Fibroblast of lung (primary cell): ENCODE data around the gene CREM. TPM values are rescaled to one million over a fixed set of nuclear protein-coding genes. Genes with fewer than 3 reads are reported as not detected.

ENCODE experiments used
- DNase-seq, 2 donors: peaks; one replicate each; pipeline versions ENCODE4 v3.0.0 to v3.0.0-alpha.2; 2010; ENCODE audit warnings: low read depth in 2 of 2
- H2AFZ ChIP-seq: 2 replicates; pipeline ENCODE4 v1.5.1; 2012; ENCODE audit warnings: low read length, control low read depth, inconsistent platforms
- H3K27ac ChIP-seq: 2 replicates; pipeline ENCODE4 v1.5.1; 2011; ENCODE audit warnings: low read length, control low read depth; ENCODE audit not compliant: insufficient read depth
- H3K27me3 ChIP-seq: 2 replicates; pipeline ENCODE4 v1.5.1; 2011; ENCODE audit warnings: mild to moderate bottlenecking, low read length; ENCODE audit not compliant: control insufficient read depth, insufficient read depth
- H3K36me3 ChIP-seq: 2 replicates; pipeline ENCODE4 v1.5.1; 2011; ENCODE audit warnings: low read length; ENCODE audit not compliant: control insufficient read depth, insufficient read depth
- H3K4me1 ChIP-seq: 2 replicates; pipeline ENCODE4 v1.5.1; 2011; ENCODE audit warnings: low read length; ENCODE audit not compliant: control insufficient read depth, insufficient read depth; ENCODE audit errors: extremely low read depth
- H3K4me2 ChIP-seq: 2 replicates; pipeline ENCODE4 v1.5.1; 2011; ENCODE audit warnings: low read length, control low read depth; ENCODE audit not compliant: insufficient read depth; ENCODE audit errors: extremely low read depth
- H3K4me3 ChIP-seq, 4 experiments: fragments of 200-600 bp in 1 of 4; sonication (generic) in 1 of 4; replicated peaks in 1 of 4; 2 replicates each; pipeline ENCODE4 v1.5.1; 2011 to 2016; ENCODE audit warnings: low read length in 4 of 4, low read depth in 3 of 4, mild to moderate bottlenecking in 3 of 4, control low read depth in 2 of 4, inconsistent platforms in 1 of 4, mixed read lengths in 1 of 4; ENCODE audit not compliant: insufficient read depth in 1 of 4; ENCODE audit errors: control extremely low read depth in 1 of 4
- H3K79me2 ChIP-seq: 2 replicates; pipeline ENCODE4 v1.5.1; 2012; ENCODE audit warnings: mild to moderate bottlenecking, low read length, inconsistent platforms; ENCODE audit not compliant: control insufficient read depth, insufficient read depth
- H3K9ac ChIP-seq: 2 replicates; pipeline ENCODE4 v1.5.1; 2011; ENCODE audit warnings: mild to moderate bottlenecking, low read length, control low read depth; ENCODE audit not compliant: insufficient read depth
- H3K9me3 ChIP-seq: 2 replicates; pipeline ENCODE4 v1.5.1; 2012; ENCODE audit warnings: low read depth, low read length; ENCODE audit not compliant: control insufficient read depth, insufficient read depth
- H4K20me1 ChIP-seq: 2 replicates; pipeline ENCODE4 v1.5.1; 2011; ENCODE audit warnings: low read length; ENCODE audit not compliant: control insufficient read depth, insufficient read depth; ENCODE audit errors: extremely low read depth
- CTCF ChIP-seq, 2 donors: IDR thresholded peaks in 1 of 2; conservative IDR thresholded peaks in 1 of 2; 1 replicate in 1 of 2; 2 replicates in 1 of 2; pipeline ENCODE4 v1.5.1; 2011 to 2012; ENCODE audit warnings: low read length in 2 of 2, control low read depth in 1 of 2, inconsistent platforms in 1 of 2, low read depth in 1 of 2, mild to moderate bottlenecking in 1 of 2
- EZH2 ChIP-seq: IDR thresholded peaks from 2 replicates; pipeline ENCODE4 v1.5.1; 2012; ENCODE audit warnings: low read length, control low read depth, mild to moderate bottlenecking; ENCODE audit errors: missing control alignments
- polyA plus RNA-seq, 2 donors: library from polyadenylated mRNA; depleted of rRNA in 1 of 2; stranded (reverse) in 1 of 2; unstranded in 1 of 2; fragments of >200 nt; gene quantifications; 2 replicates each; pipeline ENCODE4 v1.2.1, GENCODE V29; 2011 to 2012; ENCODE audit warnings: missing spikeins in 1 of 2
- total RNA-seq: library from RNA; depleted of rRNA; stranded (reverse); fragments of >200 nt; gene quantifications from 2 replicates; pipeline ENCODE4 v1.2.1, GENCODE V29; 2014

CREM gene
- total and polyA plus RNA-seq, 2 donors (not counting 1 experiment from before 2014, with no cell fraction given): 29.9 to 32.1 TPM

- no peaks in the 10 kb centered on the region for H4K20me1 ChIP-seq
- no peaks in the 10 kb centered on the region for H3K36me3 ChIP-seq
- H3K4me1 ChIP-seq: no peaks in the 10 kb centered on the region
- no peak overlapping the region for H3K9ac ChIP-seq
- DNase-seq: no peak
- no peak overlapping the region for H2AFZ ChIP-seq
- H3K4me2 ChIP-seq: no peak overlapping the region
- H3K4me3 ChIP-seq: no peak overlapping the region
- H3K79me2 ChIP-seq: no peaks in the 10 kb centered on the region
- no peak overlapping the region for H3K27ac ChIP-seq
- TF ChIP-seq EZH2: no peak
- no peak for TF ChIP-seq CTCF (conservative IDR thresholded peaks at IDR 0.05 in 1 of 2, IDR thresholded peaks at IDR 0.05 in 1 of 2; ENCODE audit: low read depth in 1 of 2, low read length in 2 of 2)
- peaks cover 4% of the 10 kb centered on the region for H3K27me3 ChIP-seq
- H3K9me3 ChIP-seq: no peaks in the 10 kb centered on the region
These were observed 29.1 kb upstream of the CREM start for GRCh38 chr10:35097510-35097909.

GRCh38 chr10:35103882-35104281, 22.8 kb upstream of the CREM start:
- Histone ChIP-seq H3K4me2 (no peak overlapping the region), H3K9ac (no peak overlapping the region), H3K27ac (no peak overlapping the region), H3K79me2 (no peaks in the 10 kb centered on the region), H2AFZ (no peak overlapping the region), H3K27me3 (no peaks in the 10 kb centered on the region), H4K20me1 (no peaks in the 10 kb centered on the region), H3K4me3 (no peak overlapping the region), H3K4me1 (no peaks in the 10 kb centered on the region), H3K9me3 (no peaks in the 10 kb centered on the region), H3K36me3 (no peaks in the 10 kb centered on the region)
- TF ChIP-seq EZH2 (no peak), CTCF (conservative IDR thresholded peaks at IDR 0.05 in 1 of 2, IDR thresholded peaks at IDR 0.05 in 1 of 2; ENCODE audit: low read depth in 1 of 2, low read length in 2 of 2) (no peak)
- DNase-seq: peak in 1 of 2 donors; percentile 34

GRCh38 chr10:35112571-35112970, 14.1 kb upstream of the CREM start:
- Histone ChIP-seq H3K27ac (no peak overlapping the region), H3K4me3 (no peak overlapping the region), H3K9me3 (no peaks in the 10 kb centered on the region), H2AFZ (no peak overlapping the region), H3K36me3 (no peaks in the 10 kb centered on the region), H3K27me3 (no peaks in the 10 kb centered on the region), H3K79me2 (no peaks in the 10 kb centered on the region), H4K20me1 (no peaks in the 10 kb centered on the region), H3K9ac (no peak overlapping the region), H3K4me2 (no peak overlapping the region), H3K4me1 (no peaks in the 10 kb centered on the region)
- TF ChIP-seq EZH2 (no peak), CTCF (conservative IDR thresholded peaks at IDR 0.05 in 1 of 2, IDR thresholded peaks at IDR 0.05 in 1 of 2; ENCODE audit: low read depth in 1 of 2, low read length in 2 of 2) (no peak)
- no peak for DNase-seq
